Osteocyte (in vitro differentiated cells): ENCODE results near the gene PIM2. TPM values are rescaled to one million over a fixed set of nuclear protein-coding genes. Genes with fewer than 3 reads are reported as not detected.
A peak's percentile ranks its signal among the peaks of the same experiment; 100 is the strongest.

ENCODE experiments used
- DNase-seq: peaks from one replicate; pipeline ENCODE4 v3.0.0; 2021; ENCODE audit warnings: mixed read lengths; ENCODE audit not compliant: unreplicated experiment; ENCODE audit errors: extremely low spot score
- H3K27ac Mint-ChIP-seq: one replicate; pipeline ENCODE4 v1.8.0; 2021; ENCODE audit warnings: mild to moderate bottlenecking, mixed read lengths; ENCODE audit not compliant: unreplicated experiment
- H3K27me3 Mint-ChIP-seq: one replicate; pipeline ENCODE4 v1.8.0; 2021; ENCODE audit warnings: mixed read lengths; ENCODE audit not compliant: unreplicated experiment
- H3K36me3 Mint-ChIP-seq: one replicate; pipeline ENCODE4 v1.8.0; 2021; ENCODE audit warnings: mixed read lengths; ENCODE audit not compliant: unreplicated experiment
- H3K4me1 Mint-ChIP-seq: one replicate; pipeline ENCODE4 v1.8.0; 2021; ENCODE audit warnings: mixed read lengths; ENCODE audit not compliant: unreplicated experiment
- H3K4me3 Mint-ChIP-seq: one replicate; pipeline ENCODE4 v1.8.0; 2021; ENCODE audit warnings: mild to moderate bottlenecking, moderate library complexity, mixed read lengths; ENCODE audit not compliant: unreplicated experiment
- H3K9me3 Mint-ChIP-seq: one replicate; pipeline ENCODE4 v1.8.0; 2021; ENCODE audit warnings: mixed read lengths; ENCODE audit not compliant: unreplicated experiment
- CTCF ChIP-seq: fragments of 200-600 bp; sonication (generic); IDR thresholded peaks from 2 replicates; pipeline ENCODE4 v1.5.0; 2021; ENCODE audit warnings: antibody characterized with exemption, mild to moderate bottlenecking, moderate library complexity
- total RNA-seq: library from RNA; stranded (reverse); gene quantifications from 2 replicates; pipeline ENCODE4 v1.2.1, GENCODE V29; 2021

PIM2 gene
- total RNA-seq, 1 donor from 2014 or later = 7.3 TPM

- no peak for TF ChIP-seq CTCF
- no peak for DNase-seq
- Mint-ChIP-seq H3K4me3 (no peak overlapping the region), H3K27ac (no peak overlapping the region), H3K9me3 (no peaks in the 10 kb centered on the region), H3K36me3 (peaks cover 11% of the 10 kb centered on the region), H3K27me3 (no peaks in the 10 kb centered on the region), H3K4me1 (peaks cover 12% of the 10 kb centered on the region)
These were observed 5.4 kb upstream of the PIM2 start for GRCh38 chrX:48924270-48924669.

GRCh38 chrX:48923771-48924170, 4.9 kb upstream of the PIM2 start:
- Mint-ChIP-seq H3K9me3 (no peaks in the 10 kb centered on the region), H3K27me3 (no peaks in the 10 kb centered on the region), H3K36me3 (peaks cover 11% of the 10 kb centered on the region), H3K27ac (no peak overlapping the region), H3K4me3 (no peak overlapping the region), H3K4me1 (peaks cover 12% of the 10 kb centered on the region)
- no peak for DNase-seq
- no peak for TF ChIP-seq CTCF

GRCh38 chrX:48920718-48921104, 1.9 kb upstream of the PIM2 start:
- H3K27me3 Mint-ChIP-seq = no peaks in the 10 kb centered on the region
- no peak overlapping the region for H3K4me3 Mint-ChIP-seq
- no peak for TF ChIP-seq CTCF
- H3K9me3 Mint-ChIP-seq = no peaks in the 10 kb centered on the region
- peaks cover 26% of the 10 kb centered on the region for H3K4me1 Mint-ChIP-seq
- H3K27ac Mint-ChIP-seq = no peak overlapping the region
- no peak for DNase-seq
- H3K36me3 Mint-ChIP-seq = peaks cover 7% of the 10 kb centered on the region

GRCh38 chrX:48919947-48920717, 1.3 kb upstream of the PIM2 start:
- TF ChIP-seq CTCF = no peak
- H3K27ac Mint-ChIP-seq = peak overlapping the region; percentile 94

GRCh38 chrX:48919360-48919841, 577 bp upstream of the PIM2 start:
- Mint-ChIP-seq H3K27ac (peak overlapping the region; percentile 94), H3K4me3 (peak overlapping the region; percentile 74), H3K9me3 (no peaks in the 10 kb centered on the region), H3K36me3 (peaks cover 2% of the 10 kb centered on the region), H3K4me1 (peaks cover 26% of the 10 kb centered on the region), H3K27me3 (no peaks in the 10 kb centered on the region)
- no peak for DNase-seq
- TF ChIP-seq CTCF = no peak

More at GRCh38 chrX:48919947-48920717, 1.3 kb upstream of the PIM2 start:
- Mint-ChIP-seq H3K27me3 (no peaks in the 10 kb centered on the region), H3K36me3 (peaks cover 2% of the 10 kb centered on the region), H3K4me3 (no peak overlapping the region), H3K9me3 (no peaks in the 10 kb centered on the region), H3K4me1 (peaks cover 26% of the 10 kb centered on the region)
- DNase-seq = no peak
